ENCODE measurements around the gene ERCC2.
A peak's percentile ranks its signal among the peaks of the same experiment; 100 is the strongest.

Gene ERCC2

DNA sequence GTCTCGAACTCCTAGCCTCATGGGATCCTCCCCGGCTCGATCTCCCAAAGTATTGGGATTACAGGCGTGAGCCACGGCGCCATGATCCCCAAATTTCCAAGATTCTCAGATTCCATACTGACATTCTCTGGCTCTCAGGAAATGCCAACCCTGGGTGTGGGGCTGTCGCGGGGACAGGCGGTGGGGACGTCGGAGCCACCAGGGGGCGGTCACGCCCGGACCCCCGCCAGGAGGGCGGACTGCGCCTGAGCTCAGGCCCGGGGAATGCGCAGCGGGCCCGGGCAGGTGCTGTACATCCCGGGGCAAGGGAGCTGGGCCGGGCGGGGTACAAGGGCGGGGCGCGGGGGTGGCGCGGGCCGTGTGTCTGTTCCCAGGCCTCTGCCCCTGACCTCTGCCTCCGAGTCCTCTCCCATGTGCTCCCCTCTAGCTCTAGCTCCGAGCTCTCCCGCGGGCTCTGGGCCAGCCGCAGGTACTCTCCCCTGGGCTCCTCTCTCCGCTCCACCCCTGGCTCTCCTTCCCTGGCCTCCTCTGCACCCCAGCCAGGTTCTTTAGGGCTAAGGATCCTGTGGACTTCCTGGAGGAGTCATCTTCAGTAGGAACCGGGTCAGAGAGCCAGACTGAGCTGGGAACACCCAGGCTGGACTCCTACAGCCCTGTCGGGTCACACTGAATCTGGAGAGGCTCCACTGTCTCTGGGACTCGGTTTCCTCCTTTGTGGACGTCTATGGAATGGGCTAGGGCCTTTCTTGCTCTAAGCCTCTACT, 32.1 kb upstream of the ERCC2 start:
- peak overlapping the region; percentile 6 for H3K4me3 ChIP-seq (ENCODE audit: low read depth, low read length)

- H3K4me3 ChIP-seq (ENCODE audit: low read depth, low read length): no peak overlapping the region
These were observed 31.4 kb upstream of the ERCC2 start for GRCh38 chr19:45401815-45402214.

DNA sequence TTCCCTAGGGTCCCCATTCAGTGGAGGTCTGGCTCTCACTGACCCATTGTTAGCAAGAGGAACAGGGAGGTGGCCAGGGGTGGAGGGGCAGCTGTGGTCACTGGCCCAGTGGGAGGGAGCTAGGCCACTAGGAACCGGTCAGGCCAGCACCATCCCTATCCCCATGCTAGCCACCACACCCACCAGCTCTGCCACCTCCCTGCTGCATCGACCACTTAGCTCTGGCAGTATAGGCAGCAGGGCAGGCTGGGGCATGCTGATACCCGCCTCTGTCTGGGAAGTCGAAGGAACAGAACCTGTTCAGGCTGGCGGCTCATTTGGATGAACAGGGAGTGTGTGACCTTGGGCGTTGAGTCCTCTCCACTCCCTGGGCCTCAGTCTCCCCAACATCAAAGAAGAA, 29.8 kb upstream of the ERCC2 start:
- no peak overlapping the region for H3K4me3 ChIP-seq (ENCODE audit: low read depth, low read length)

GRCh38 chr19:45395821-45396617, 25.6 kb upstream of the ERCC2 start:
- peak overlapping the region; percentile 8 for H3K4me3 ChIP-seq (ENCODE audit: low read depth, low read length)

GRCh38 chr19:45391871-45392665, 21.7 kb upstream of the ERCC2 start:
- H3K4me3 ChIP-seq (ENCODE audit: low read depth, low read length): no peak overlapping the region

DNA sequence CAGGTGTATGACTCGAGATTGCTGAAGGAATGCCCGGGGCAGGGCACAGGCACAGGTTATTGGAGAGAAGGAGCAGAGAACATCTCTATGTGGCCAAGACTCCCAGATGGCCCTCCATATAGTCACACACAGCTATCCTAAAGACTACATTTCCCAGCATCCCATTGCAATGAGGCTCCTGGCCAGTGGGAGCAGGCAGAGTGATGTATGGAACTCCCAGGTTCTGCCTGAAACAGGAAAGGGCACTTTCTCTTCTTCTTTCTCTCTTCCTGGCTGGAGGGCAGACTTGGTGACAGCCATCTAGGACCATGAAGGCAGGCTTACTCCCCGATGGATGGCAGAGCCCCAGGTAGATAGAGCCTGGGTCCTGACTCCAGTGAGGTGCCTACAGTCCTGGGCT, 21.0 kb upstream of the ERCC2 start:
- H3K4me3 ChIP-seq (ENCODE audit: low read depth, low read length): no peak overlapping the region

- peak overlapping the region; percentile 8 for H3K4me3 ChIP-seq (ENCODE audit: low read depth, low read length)
These were observed 15.2 kb upstream of the ERCC2 start for GRCh38 chr19:45385392-45386221.

- no peak overlapping the region for H3K4me3 ChIP-seq (ENCODE audit: low read depth, low read length)
These were observed 12.1 kb upstream of the ERCC2 start for GRCh38 chr19:45382426-45382825.

- no peak overlapping the region for H3K4me3 ChIP-seq (ENCODE audit: low read depth, low read length)
These were observed 9.7 kb upstream of the ERCC2 start for GRCh38 chr19:45380107-45380506.

GRCh38 chr19:45376045-45376724, 5.8 kb upstream of the ERCC2 start:
- H3K4me3 ChIP-seq (ENCODE audit: low read depth, low read length): no peak overlapping the region

DNA sequence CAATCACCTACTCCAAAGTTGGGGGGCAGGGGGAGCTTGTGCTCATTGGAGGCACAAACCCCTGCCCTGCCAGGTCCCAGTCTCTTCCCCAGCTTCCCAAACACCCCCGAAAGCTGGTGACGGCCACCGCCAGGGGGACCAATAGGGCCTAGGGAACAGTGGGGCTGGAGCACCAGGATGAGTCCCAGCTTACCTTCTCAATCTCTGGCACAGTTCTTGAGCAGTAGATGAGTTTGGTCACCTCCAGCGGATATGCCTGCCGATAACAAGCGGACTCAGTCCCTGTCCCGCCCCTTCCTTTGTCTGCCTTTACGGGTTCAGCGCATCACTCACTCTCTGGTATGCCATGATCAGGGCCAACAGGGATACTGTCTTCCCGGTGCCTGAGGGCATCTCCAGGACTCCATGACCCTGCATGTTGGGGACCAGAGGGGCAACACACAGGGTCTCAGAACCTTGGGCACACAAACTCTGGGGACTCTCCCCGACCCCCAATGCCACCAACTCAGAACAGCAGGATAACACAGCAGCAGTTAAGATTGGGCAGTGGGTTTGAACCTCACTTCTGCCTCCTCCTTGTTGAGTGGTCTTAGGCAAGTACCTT, 1.5 kb downstream of the ERCC2 start:
- H3K4me3 ChIP-seq (ENCODE audit: low read depth, low read length): no peak overlapping the region

DNA sequence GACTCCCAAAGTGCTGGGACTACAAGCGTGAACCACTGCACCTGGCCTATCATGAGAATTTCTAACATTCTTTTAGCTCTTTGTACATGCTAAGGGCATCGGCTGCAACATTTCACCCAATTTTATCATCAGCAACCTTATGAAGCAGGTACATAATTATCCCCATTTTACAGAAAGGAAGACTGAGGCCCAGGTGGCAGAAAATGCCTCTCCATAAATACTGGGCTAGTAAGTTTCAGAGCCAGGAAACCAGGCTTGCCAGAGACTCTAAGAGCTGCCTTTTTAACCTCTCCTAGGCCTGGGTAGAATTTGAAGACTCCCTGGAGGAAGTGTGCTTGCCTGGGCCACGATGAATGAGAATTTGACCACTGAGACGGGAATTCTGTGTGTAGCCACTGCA, 2.2 kb downstream of the ERCC2 start:
- no peak overlapping the region for H3K4me3 ChIP-seq (ENCODE audit: low read depth, low read length)

- no peak overlapping the region for H3K4me3 ChIP-seq (ENCODE audit: low read depth, low read length)
These were observed 5.7 kb downstream of the ERCC2 start for GRCh38 chr19:45364696-45365095.

- H3K4me3 ChIP-seq (ENCODE audit: low read depth, low read length): no peak overlapping the region
These were observed 6.4 kb downstream of the ERCC2 start for GRCh38 chr19:45363861-45364459.

GRCh38 chr19:45362291-45362690, 8.1 kb downstream of the ERCC2 start:
- no peak overlapping the region for H3K4me3 ChIP-seq (ENCODE audit: low read depth, low read length)

- H3K4me3 ChIP-seq (ENCODE audit: low read depth, low read length): no peak overlapping the region
These were observed 8.8 kb downstream of the ERCC2 start for GRCh38 chr19:45361608-45362007.

DNA sequence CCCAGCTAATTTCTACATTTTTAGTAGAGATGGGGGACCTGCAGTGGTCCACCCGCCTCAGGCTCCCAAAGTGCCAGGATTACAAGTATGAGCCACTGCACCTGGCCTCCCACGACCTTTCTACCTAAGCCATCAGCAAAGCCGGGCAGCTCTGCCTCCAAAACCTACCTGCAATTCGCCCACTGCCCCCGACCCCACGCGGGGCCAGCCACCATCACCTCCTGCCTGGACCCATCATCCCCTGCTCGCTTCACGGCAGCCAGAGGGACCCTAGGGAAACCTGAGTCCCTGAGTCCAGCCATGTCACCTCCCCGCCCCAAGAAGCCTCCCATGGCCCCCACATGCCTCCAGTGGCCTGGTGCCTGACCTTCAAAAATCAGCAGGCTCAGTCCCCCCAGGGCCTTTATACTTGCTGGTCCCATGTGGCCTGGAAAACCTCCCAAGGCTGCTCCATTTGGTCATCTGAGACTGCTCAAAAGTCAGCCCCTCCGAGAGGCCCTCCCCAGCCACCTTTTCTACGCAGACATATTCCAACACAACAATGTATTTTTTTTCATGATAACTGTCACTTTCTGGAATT, 12.1 kb downstream of the ERCC2 start:
- H3K4me3 ChIP-seq (ENCODE audit: low read depth, low read length): no peak overlapping the region

GRCh38 chr19:45357445-45357783, 13.0 kb downstream of the ERCC2 start:
- H3K4me3 ChIP-seq (ENCODE audit: low read depth, low read length): no peak overlapping the region
